ENCODE data around the gene KHDC1.
"Not testable (repeated sequence)": the region's sequence is repeated elsewhere in the genome, so short reads cannot be mapped to it uniquely, and the experiment has no call there.

GRCh38 chr6:73193302-73193701 lies 69.7 kb downstream of the KHDC1 start:
- TF ChIP-seq EP300, CTCF (IDR thresholded peaks at IDR 0.05): not testable (repeated sequence)
